Neural progenitor cell (in vitro differentiated cells): ENCODE measurements around the gene ETFDH. TPM values are rescaled to one million over a fixed set of nuclear protein-coding genes. Genes with fewer than 3 reads are reported as not detected.
"Not testable (repeated sequence)": the region's sequence is repeated elsewhere in the genome, so short reads cannot be mapped to it uniquely, and the experiment has no call there.

Experiments used
- DNase-seq: peaks from one replicate; pipeline ENCODE4 v3.0.0-alpha.2; 2016; ENCODE audit warnings: low spot score
- H2AFZ ChIP-seq: fragments of 200-600 bp; sonication (generic); replicated peaks from 2 replicates; pipeline ENCODE4 v1.6.1; 2016; ENCODE audit warnings: antibody characterized with exemption
- H3F3A ChIP-seq: fragments of 200-600 bp; sonication (generic); 2 replicates; pipeline ENCODE4 v1.6.1; 2016; ENCODE audit warnings: antibody characterized with exemption, low read depth
- H3K27ac ChIP-seq: fragments of 200-600 bp; sonication (generic); 2 replicates; pipeline ENCODE4 v1.5.1; 2016; ENCODE audit warnings: mild to moderate bottlenecking
- H3K27me3 ChIP-seq: fragments of 200-600 bp; sonication (generic); 2 replicates; pipeline ENCODE4 v1.6.1; 2016; ENCODE audit warnings: mild to moderate bottlenecking, moderate library complexity
- H3K36me3 ChIP-seq: fragments of 200-600 bp; sonication (generic); 2 replicates; pipeline ENCODE4 v1.5.1; 2016
- H3K4me1 ChIP-seq: fragments of 200-600 bp; sonication (generic); 2 replicates; pipeline ENCODE4 v1.6.1; 2016; ENCODE audit warnings: mixed run types
- H3K4me2 ChIP-seq: fragments of 200-600 bp; sonication (generic); 2 replicates; pipeline ENCODE4 v1.6.1; 2016
- H3K4me3 ChIP-seq: fragments of 200-600 bp; sonication (generic); 2 replicates; pipeline ENCODE4 v1.5.1; 2016
- H3K79me2 ChIP-seq: fragments of 200-600 bp; sonication (generic); 2 replicates; pipeline ENCODE4 v1.6.1; 2016; ENCODE audit warnings: low read depth
- H3K9ac ChIP-seq: fragments of 200-600 bp; sonication (generic); 2 replicates; pipeline ENCODE4 v1.6.1; 2016
- H3K9me3 ChIP-seq: fragments of 200-600 bp; sonication (generic); 2 replicates; pipeline ENCODE4 v1.5.1; 2016; ENCODE audit warnings: low read depth
- H4K20me1 ChIP-seq: fragments of 200-600 bp; sonication (generic); 2 replicates; pipeline ENCODE4 v1.6.1; 2016; ENCODE audit warnings: low read depth
- H3K27ac Mint-ChIP-seq: 3 replicates; pipeline ENCODE4 v1.8.0; 2021; ENCODE audit warnings: mixed read lengths
- H3K27me3 Mint-ChIP-seq: 2 replicates; pipeline ENCODE4 v1.8.0; 2022; ENCODE audit warnings: low read depth, mild to moderate bottlenecking, inconsistent platforms, moderate library complexity, mixed read lengths; ENCODE audit not compliant: insufficient read depth
- H3K36me3 Mint-ChIP-seq: 3 replicates; pipeline ENCODE4 v1.8.0; 2021; ENCODE audit warnings: mixed read lengths
- H3K4me1 Mint-ChIP-seq: 3 replicates; pipeline ENCODE4 v1.8.0; 2021; ENCODE audit warnings: mixed read lengths
- H3K4me3 Mint-ChIP-seq: 3 replicates; pipeline ENCODE4 v1.8.0; 2021; ENCODE audit warnings: mild to moderate bottlenecking, moderate library complexity, mixed read lengths
- H3K9me3 Mint-ChIP-seq: 3 replicates; pipeline ENCODE4 v1.8.0; 2020; ENCODE audit warnings: mixed read lengths
- CTCF ChIP-seq: fragments of 200-600 bp; sonication (generic); IDR thresholded peaks from 2 replicates; pipeline ENCODE4 v1.5.1; 2017; ENCODE audit warnings: antibody characterized with exemption, mild to moderate bottlenecking
- EZH2 ChIP-seq: fragments of 200-600 bp; sonication (generic); IDR thresholded peaks from 2 replicates; pipeline ENCODE4 v1.6.1; 2017; ENCODE audit warnings: antibody characterized with exemption, mild to moderate bottlenecking, moderate library complexity
- EZH2phosphoT487 ChIP-seq: fragments of 200-600 bp; sonication (generic); IDR thresholded peaks from 2 replicates; pipeline ENCODE4 v1.6.1; 2017; ENCODE audit warnings: antibody characterized with exemption
- total RNA-seq: library from RNA; depleted of rRNA; stranded (reverse); fragments of >200 nt; gene quantifications from 2 replicates; pipeline ENCODE4 v1.2.3, GENCODE V29; 2015; ENCODE audit warnings: low replicate concordance

ETFDH gene
- total RNA-seq, 1 donor from 2014 or later = 16.8 TPM

DNA sequence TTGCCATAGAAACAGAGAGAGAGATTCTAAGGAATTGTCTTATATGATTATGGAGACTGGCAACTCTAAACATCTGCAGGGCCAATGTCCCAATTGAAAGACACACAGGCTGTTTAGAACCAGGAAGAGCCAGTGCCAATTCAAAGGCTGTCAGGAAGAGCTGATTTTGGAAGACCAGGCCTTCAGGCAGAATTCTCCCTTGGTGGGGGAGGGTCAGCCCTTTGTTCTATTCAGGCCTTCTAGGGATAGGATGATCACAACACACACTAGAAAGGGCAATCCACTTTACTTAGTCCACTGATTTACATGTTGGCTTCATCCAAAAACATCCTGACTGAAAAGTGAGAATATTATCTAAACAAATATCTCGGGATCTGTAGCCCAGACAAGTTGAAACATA is 15.7 kb upstream of the ETFDH start:
- Histone ChIP-seq H3K4me1 (peaks cover 17% of the 10 kb centered on the region), H3K79me2 (no peaks in the 10 kb centered on the region), H3K9me3 (no peaks in the 10 kb centered on the region), H3F3A (no peaks in the 10 kb centered on the region), H3K27me3 (no peaks in the 10 kb centered on the region), H3K4me3 (no peak overlapping the region), H2AFZ (peak overlapping the region; percentile 84), H3K27ac (no peak overlapping the region), H3K4me2 (peak overlapping the region; percentile 30), H3K9ac (no peak overlapping the region), H4K20me1 (no peaks in the 10 kb centered on the region), H3K36me3 (no peaks in the 10 kb centered on the region)
- H3K36me3 Mint-ChIP-seq = no peaks in the 10 kb centered on the region
- peak overlapping the region; percentile 35 for H3K27ac Mint-ChIP-seq
- H3K4me3 Mint-ChIP-seq = no peak overlapping the region
- H3K27me3 Mint-ChIP-seq = peaks cover 8% of the 10 kb centered on the region
- H3K4me1 Mint-ChIP-seq = peaks cover 2% of the 10 kb centered on the region
- peak; percentile 64 for DNase-seq
- TF ChIP-seq EZH2 (no peak), EZH2phosphoT487 (no peak), CTCF (no peak)
- peaks cover 2% of the 10 kb centered on the region for H3K9me3 Mint-ChIP-seq

GRCh38 chr4:158657291-158657690 is 14.8 kb upstream of the ETFDH start:
- no peak for DNase-seq
- Histone ChIP-seq H3K9me3 (no peaks in the 10 kb centered on the region), H3K9ac (no peak overlapping the region), H3K79me2 (no peaks in the 10 kb centered on the region), H4K20me1 (no peaks in the 10 kb centered on the region), H3K4me1 (peaks cover 17% of the 10 kb centered on the region), H3K36me3 (no peaks in the 10 kb centered on the region), H3K27ac (no peak overlapping the region), H3K4me3 (no peak overlapping the region), H3K27me3 (no peaks in the 10 kb centered on the region), H2AFZ (no peak overlapping the region), H3K4me2 (no peak overlapping the region), H3F3A (no peaks in the 10 kb centered on the region)
- Mint-ChIP-seq H3K9me3 (peaks cover 2% of the 10 kb centered on the region), H3K27me3 (peaks cover 8% of the 10 kb centered on the region), H3K4me1 (peaks cover 2% of the 10 kb centered on the region), H3K27ac (no peak overlapping the region), H3K36me3 (no peaks in the 10 kb centered on the region), H3K4me3 (no peak overlapping the region)
- TF ChIP-seq EZH2 (no peak), CTCF (no peak), EZH2phosphoT487 (no peak)

DNA sequence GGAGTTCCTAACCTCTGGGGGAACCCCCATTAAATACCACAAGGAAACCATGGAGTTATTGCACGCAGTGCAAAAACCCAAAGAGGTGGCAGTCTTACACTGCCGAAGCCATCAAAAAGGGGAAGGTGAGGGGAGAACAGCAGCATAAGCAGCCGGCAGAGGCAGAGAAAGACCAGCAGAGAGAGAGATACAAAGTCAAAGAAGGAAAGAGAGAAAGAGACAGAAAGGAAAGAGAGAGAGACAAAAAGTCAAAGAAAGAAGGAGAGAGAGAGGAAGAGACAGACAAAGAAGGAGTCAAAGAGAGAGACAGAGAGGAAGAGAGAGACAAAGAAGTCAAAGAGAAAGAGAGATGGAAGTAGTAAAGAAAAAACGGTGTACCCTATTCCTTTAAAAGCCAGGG is 8.8 kb upstream of the ETFDH start:
- peaks cover 21% of the 10 kb centered on the region for H3K79me2 ChIP-seq
- H3K4me1 ChIP-seq, H3K36me3 ChIP-seq, H3K27me3 ChIP-seq, H3K27ac ChIP-seq, H3K9me3 Mint-ChIP-seq, H3K27ac Mint-ChIP-seq, DNase-seq, H2AFZ ChIP-seq, H3K9me3 ChIP-seq, H3K27me3 Mint-ChIP-seq, H3K4me1 Mint-ChIP-seq, H3K9ac ChIP-seq, H3K4me3 ChIP-seq, H4K20me1 ChIP-seq, H3K4me2 ChIP-seq, H3K4me3 Mint-ChIP-seq, H3F3A ChIP-seq: not testable (repeated sequence)
- peaks cover 14% of the 10 kb centered on the region for H3K36me3 Mint-ChIP-seq

GRCh38 chr4:158663707-158664625 is 8.1 kb upstream of the ETFDH start:
- not testable (repeated sequence) for H3K9me3 Mint-ChIP-seq, H3K27me3 ChIP-seq, DNase-seq, H3K4me2 ChIP-seq, H3K9ac ChIP-seq, H3K27ac Mint-ChIP-seq, H3K9me3 ChIP-seq, H3F3A ChIP-seq, H3K36me3 ChIP-seq, H4K20me1 ChIP-seq, H3K27ac ChIP-seq, H3K4me3 Mint-ChIP-seq, H3K4me1 Mint-ChIP-seq, H3K4me3 ChIP-seq, H2AFZ ChIP-seq, H3K4me1 ChIP-seq, H3K27me3 Mint-ChIP-seq
- peaks cover 14% of the 10 kb centered on the region for H3K36me3 Mint-ChIP-seq
- H3K79me2 ChIP-seq = peaks cover 28% of the 10 kb centered on the region
